Activated CD8-positive, alpha-beta T cell treated with anti-CD3 and anti-CD28 coated beads, Interleukin-2, amount 10 ng/mL, durations not matched to agents 7 days and 5 days (primary cell): ENCODE data around the gene OCRL. TPM values are rescaled to one million over a fixed set of nuclear protein-coding genes. Genes with fewer than 3 reads are reported as not detected.

Experiments used
- ATAC-seq: fragments of 150-1000 bp; cut with Tn5 transposase; one replicate; pipeline ENCODE4 v1.10.0; 2021; ENCODE audit warnings: moderate library complexity
- CTCF ChIA-PET: fragments of 350-600 bp; sonication (Branson Sonifier 250); formaldehyde crosslinking; loops from one replicate; lab custom pipeline; 2021; ENCODE audit warnings: antibody characterized with exemption; lab: Charles Lee
- POLR2A ChIA-PET: fragments of 350-600 bp; sonication (Branson Sonifier 250); formaldehyde crosslinking; loops from one replicate; lab custom pipeline; 2021; ENCODE audit warnings: antibody characterized with exemption; lab: Charles Lee
- DNase-seq: peaks from one replicate; pipeline ENCODE4 v3.0.0-alpha.2; 2020
- H3K27ac Mint-ChIP-seq: one replicate; pipeline ENCODE4 v1.8.0; 2021; ENCODE audit warnings: mild to moderate bottlenecking, mixed read lengths
- H3K27me3 Mint-ChIP-seq: one replicate; pipeline ENCODE4 v1.8.0; 2021; ENCODE audit warnings: low read depth, mixed read lengths
- H3K36me3 Mint-ChIP-seq: one replicate; pipeline ENCODE4 v1.8.0; 2021; ENCODE audit warnings: low read depth, mixed read lengths
- H3K4me1 Mint-ChIP-seq: one replicate; pipeline ENCODE4 v1.8.0; 2021; ENCODE audit warnings: low read depth, mixed read lengths
- H3K4me3 Mint-ChIP-seq: one replicate; pipeline ENCODE4 v1.8.0; 2021; ENCODE audit warnings: mild to moderate bottlenecking, mixed read lengths
- H3K9me3 Mint-ChIP-seq: one replicate; pipeline ENCODE4 v1.8.0; 2022; ENCODE audit warnings: mixed read lengths; ENCODE audit not compliant: insufficient read depth
- total RNA-seq, 2 experiments: library from RNA; stranded (reverse); gene quantifications; one replicate each; pipeline ENCODE4 v1.2.3, GENCODE V29; 2021

Gene OCRL
- total RNA-seq, 2 experiments from 2014 or later: 0.90 to 1.0 TPM

DNA sequence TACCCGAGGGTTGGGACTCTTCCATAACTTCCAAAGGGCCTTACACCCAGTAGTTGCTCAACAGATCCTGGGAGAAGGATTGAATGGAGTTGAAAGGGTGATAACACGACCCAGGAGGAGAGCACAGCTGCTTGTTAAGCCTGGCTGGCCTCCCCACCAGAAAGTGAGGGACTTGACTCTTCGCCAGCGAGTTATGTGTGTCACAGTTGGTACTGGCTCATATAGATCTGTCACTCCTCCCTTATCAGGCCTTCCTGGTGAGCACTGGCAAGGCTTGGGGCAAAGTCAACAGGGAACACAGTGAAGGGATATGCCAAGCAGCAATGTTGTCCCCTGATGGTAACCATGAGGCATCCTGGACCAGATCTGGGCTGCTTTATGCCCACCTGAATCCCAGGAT, 78.9 kb downstream of the OCRL start:
- Mint-ChIP-seq H3K27ac (no peak overlapping the region), H3K4me1 (no peaks in the 10 kb centered on the region), H3K4me3 (no peak overlapping the region), H3K36me3 (no peaks in the 10 kb centered on the region), H3K27me3 (no peaks in the 10 kb centered on the region), H3K9me3 (no peaks in the 10 kb centered on the region)
- ChIA-PET CTCF (no interaction called here), POLR2A (no interaction called here)
- DNase-seq: no peak
- ATAC-seq: no peak

DNA sequence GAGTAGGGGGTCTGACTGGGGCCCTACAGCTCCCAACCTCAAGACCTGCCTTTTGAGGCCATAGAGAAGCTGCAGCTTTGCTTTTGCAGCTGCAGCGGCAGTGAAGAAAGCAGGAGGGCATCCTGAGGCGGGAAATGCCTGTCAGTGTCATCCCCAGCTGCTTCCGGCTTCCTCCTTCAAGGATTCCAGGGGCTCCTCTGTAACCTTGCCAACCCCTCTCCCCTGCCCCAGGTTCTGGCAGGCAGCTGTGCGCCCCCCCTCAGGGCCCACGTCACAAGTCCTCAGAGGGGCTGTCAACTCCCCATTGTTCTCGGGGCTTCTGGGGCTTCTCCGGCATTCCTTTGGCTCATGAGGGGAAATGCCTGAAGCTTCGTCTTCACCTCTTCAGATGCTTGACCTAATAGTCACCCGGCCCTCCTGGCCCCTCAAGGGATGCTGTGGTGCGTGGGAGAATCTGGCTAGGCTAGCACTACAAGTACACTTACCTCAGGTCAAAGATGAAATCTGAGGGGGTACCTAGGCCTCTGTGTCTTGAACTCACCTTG, 82.8 kb downstream of the OCRL start:
- ChIA-PET POLR2A (no interaction called here), CTCF (no interaction called here)
- Mint-ChIP-seq H3K9me3 (no peaks in the 10 kb centered on the region), H3K36me3 (no peaks in the 10 kb centered on the region), H3K27ac (no peak overlapping the region), H3K4me1 (no peaks in the 10 kb centered on the region), H3K27me3 (no peaks in the 10 kb centered on the region), H3K4me3 (no peak overlapping the region)
- DNase-seq (no peak), ATAC-seq (no peak)

DNA sequence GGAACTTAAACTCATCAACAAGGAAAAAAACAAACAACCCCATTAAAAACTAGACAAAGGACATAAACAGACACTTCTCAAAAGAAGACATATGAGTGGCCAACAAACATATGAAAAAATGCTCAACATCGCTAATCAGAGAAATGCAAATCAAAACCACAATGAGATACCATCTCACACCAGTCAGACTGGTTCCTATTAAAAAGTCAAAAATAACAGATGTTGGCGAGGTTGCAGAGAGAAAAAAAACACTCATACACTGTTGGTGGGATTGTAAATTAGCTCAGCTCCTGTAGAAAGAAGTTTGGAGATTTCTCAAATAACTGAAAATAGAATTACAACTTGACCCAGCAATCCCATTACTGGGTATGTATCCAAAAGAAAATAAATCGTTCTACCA, 86.0 kb downstream of the OCRL start:
- DNase-seq: no peak
- Mint-ChIP-seq H3K9me3 (no peaks in the 10 kb centered on the region), H3K27ac (no peak overlapping the region), H3K27me3 (no peaks in the 10 kb centered on the region), H3K36me3 (no peaks in the 10 kb centered on the region), H3K4me1 (no peaks in the 10 kb centered on the region), H3K4me3 (no peak overlapping the region)
- ATAC-seq: no peak
- ChIA-PET POLR2A (no interaction called here), CTCF (no interaction called here)

DNA sequence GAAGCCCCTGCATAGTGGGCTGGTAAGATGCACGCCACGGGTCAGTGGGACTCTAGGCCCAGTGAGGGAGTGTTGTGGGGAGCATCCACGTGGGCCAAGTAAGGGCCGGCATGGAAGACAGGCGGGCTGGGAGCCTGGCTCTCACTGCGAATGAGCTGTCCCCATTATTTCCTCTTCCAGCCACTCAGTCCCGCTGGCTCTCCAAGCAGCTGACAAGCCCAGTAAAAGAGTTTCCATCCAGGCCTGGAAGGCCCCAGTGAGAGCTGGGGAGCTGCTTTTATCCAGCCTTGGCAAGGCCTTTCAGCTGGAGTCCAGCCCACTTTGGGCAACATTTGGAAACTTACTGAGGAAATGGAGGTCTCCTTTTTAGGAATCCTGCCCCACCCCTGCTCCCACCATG, 89.8 kb downstream of the OCRL start:
- CTCF ChIA-PET: no interaction called here
- no peaks in the 10 kb centered on the region for H3K36me3 Mint-ChIP-seq
- no peaks in the 10 kb centered on the region for H3K4me1 Mint-ChIP-seq
- POLR2A ChIA-PET: no interaction called here
- H3K4me3 Mint-ChIP-seq: no peak overlapping the region
- H3K27ac Mint-ChIP-seq: no peak overlapping the region
- H3K9me3 Mint-ChIP-seq: no peaks in the 10 kb centered on the region
- no peaks in the 10 kb centered on the region for H3K27me3 Mint-ChIP-seq
- ATAC-seq (no peak), DNase-seq (no peak)

DNA sequence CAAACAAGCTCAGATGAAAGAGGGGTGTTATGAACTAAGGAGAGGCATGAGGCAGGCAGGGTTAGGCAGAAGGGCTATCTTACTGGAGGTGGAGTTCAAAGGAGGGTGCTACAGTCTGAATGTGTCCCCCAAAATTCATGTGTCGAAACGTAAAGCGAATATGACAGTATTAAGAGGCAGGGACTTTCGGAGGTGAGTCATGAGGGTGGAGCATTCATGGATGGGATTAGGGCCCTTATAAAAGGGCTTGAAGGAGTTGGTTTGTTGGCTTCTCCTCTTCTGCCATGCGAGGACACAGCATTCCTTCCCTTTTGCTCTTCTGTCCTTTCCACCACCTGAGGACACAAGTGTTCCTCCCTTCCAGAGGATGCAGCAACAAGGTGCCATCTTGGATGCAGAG, 91.8 kb downstream of the OCRL start:
- no peaks in the 10 kb centered on the region for H3K27me3 Mint-ChIP-seq
- H3K4me1 Mint-ChIP-seq: no peaks in the 10 kb centered on the region
- no peaks in the 10 kb centered on the region for H3K36me3 Mint-ChIP-seq
- DNase-seq (no peak), ATAC-seq (no peak)
- no peaks in the 10 kb centered on the region for H3K9me3 Mint-ChIP-seq
- ChIA-PET CTCF (no interaction called here), POLR2A (no interaction called here)
- H3K27ac Mint-ChIP-seq: no peak overlapping the region
- no peak overlapping the region for H3K4me3 Mint-ChIP-seq

DNA sequence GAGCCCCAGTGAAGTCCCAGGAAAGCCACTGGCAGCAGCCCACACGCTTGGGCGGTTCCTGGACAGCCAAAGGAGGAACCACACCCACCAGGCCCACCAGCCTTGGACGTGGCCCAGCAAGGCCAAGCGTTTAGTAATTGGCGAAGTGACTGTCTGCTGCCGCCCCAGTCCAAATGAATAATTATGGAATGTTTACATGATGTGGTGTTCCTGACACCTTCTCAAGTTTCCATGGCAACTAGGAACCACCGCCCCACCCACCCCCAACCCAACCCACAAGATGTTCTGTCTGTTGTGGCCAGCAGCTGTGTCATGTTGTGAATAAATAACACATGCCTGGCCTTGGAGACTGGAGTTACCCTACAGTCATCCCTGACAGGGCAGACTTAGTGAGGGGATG, 92.4 kb downstream of the OCRL start:
- Mint-ChIP-seq H3K36me3 (no peaks in the 10 kb centered on the region), H3K27ac (no peak overlapping the region), H3K27me3 (no peaks in the 10 kb centered on the region), H3K4me1 (peaks cover 4% of the 10 kb centered on the region), H3K4me3 (no peak overlapping the region), H3K9me3 (no peaks in the 10 kb centered on the region)
- DNase-seq (no peak), ATAC-seq (no peak)
- CTCF ChIA-PET: no interaction called here
- POLR2A ChIA-PET: no interaction called here

DNA sequence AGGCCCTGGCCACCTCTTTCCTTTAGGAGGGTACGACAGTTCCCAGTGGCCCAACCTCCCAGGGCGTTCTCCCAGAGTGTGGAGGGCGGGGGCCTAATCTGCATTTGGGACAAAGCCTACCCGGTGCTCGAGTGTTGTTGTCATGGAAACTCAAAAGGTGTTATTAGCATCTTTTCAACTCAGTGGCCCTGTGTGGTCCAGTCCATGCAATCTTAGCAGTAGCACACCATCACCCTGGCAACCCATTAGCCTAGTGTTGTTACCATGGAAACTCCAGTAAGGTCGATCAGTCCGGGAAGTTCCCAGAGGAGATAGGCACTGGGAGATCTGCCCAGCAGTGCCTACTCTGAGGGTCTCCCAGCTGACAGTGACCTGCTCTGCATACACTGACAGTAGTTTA, 94.5 kb downstream of the OCRL start:
- Mint-ChIP-seq H3K4me3 (no peak overlapping the region), H3K4me1 (peaks cover 12% of the 10 kb centered on the region), H3K27me3 (no peaks in the 10 kb centered on the region), H3K27ac (no peak overlapping the region), H3K36me3 (no peaks in the 10 kb centered on the region), H3K9me3 (no peaks in the 10 kb centered on the region)
- ChIA-PET CTCF (interaction anchor here (1.0 to 4.3 kb wide), 2 partner anchors 91 to 189 kb away, joined by 3 to 20 read pairs; no protein-coding TSS in a partner anchor), POLR2A (no interaction called here)
- DNase-seq: no peak
- ATAC-seq: no peak

DNA sequence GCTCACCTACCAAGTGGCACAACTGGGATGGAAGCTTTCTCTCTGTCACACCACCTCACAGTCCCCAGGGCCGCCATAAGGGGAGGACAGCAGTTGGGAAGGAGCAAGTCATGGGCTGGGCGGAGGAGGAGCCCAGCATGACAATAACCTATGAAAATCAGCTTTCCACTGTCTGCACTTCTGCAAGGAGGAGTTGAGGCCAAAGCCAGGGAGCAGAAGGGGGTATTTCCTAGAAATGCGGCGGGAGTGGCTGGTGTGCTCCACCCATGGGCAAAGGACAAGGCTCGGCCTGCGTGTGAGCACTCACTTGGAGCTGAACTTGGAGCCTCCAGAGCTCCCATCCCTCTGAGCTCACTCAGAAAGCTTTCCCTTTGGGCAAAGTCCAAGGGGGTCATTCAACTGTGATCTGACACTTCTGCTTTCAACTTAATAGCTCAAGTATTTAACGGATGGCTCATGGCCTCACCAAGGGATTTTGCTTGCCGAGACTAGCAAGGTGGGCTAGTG, 96.2 kb downstream of the OCRL start:
- DNase-seq: no peak
- peaks cover 3% of the 10 kb centered on the region for H3K27me3 Mint-ChIP-seq
- CTCF ChIA-PET: interaction anchor here (0.8 to 4.3 kb wide), 12 partner anchors 19 to 425 kb away, joined by 3 to 32 read pairs (median 8); partner anchors contain the start of gene APLN
- H3K27ac Mint-ChIP-seq: no peak overlapping the region
- POLR2A ChIA-PET: no interaction called here
- no peaks in the 10 kb centered on the region for H3K9me3 Mint-ChIP-seq
- H3K36me3 Mint-ChIP-seq: no peaks in the 10 kb centered on the region
- H3K4me3 Mint-ChIP-seq: no peak overlapping the region
- peaks cover 12% of the 10 kb centered on the region for H3K4me1 Mint-ChIP-seq
- ATAC-seq: no peak

DNA sequence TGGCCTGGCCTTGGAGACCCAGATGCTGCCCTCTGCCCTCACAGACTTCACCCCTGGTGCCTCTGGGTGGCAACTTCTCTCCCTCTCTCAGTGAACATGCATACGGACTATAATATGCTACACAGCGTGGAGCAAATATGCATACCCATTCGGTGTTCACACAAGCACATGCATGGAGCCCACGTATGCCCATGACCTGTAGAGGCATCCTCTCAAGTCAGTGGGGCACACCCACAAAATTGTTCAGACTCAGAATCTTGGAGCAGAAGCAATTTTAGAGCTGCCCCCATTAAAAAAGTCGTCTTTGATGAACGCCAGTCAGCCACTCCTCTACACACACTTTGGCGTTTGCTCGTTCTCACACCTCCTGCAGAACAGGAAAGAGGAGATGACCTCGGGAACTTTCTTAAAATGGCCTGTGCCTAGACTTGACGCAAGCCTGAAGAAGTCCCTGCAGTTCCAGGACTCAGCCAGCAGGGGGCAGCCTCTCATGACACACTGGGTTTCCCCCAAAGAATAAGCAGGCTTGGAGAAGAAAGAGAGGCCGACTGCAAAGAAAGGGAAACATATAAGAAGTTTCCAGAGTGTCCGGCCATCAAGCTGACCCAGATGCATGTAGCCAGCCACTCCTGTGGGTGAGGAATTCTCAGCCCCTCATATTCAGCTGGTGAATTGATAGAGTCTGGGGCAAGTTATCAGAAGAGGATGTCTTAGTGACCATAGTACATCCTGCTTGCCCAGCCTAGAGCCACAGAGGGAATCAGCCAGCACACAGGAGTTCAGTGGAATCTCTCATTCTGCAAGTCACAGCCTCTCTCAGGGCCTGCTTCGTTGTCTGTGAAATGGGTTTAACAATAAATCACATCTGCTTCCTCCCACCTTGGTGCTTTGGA, 97.4 kb downstream of the OCRL start:
- H3K9me3 Mint-ChIP-seq: no peaks in the 10 kb centered on the region
- peaks cover 12% of the 10 kb centered on the region for H3K4me1 Mint-ChIP-seq
- peak; percentile 78 for DNase-seq

DNA sequence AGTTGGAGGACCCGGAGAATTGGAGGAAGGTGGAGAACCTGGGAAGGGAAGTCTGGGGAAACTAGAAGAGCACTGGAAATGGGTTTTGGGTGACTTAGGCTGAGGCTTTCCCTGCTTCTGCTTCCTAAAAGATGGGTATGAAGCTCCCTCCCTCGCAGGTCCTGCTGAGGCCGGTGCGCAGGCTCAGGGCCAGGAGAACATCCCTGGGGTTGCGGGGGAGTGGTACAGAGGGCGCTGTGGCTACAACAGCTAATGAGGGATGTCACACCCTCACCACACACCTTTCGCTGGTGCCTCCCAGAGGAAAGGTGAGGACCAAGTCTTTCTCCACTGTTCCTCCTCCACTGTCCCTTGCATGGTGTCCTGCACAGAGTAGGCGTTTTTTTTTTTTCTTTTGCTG, 98.9 kb downstream of the OCRL start:
- H3K36me3 Mint-ChIP-seq: no peaks in the 10 kb centered on the region
- H3K4me1 Mint-ChIP-seq: peaks cover 12% of the 10 kb centered on the region
- POLR2A ChIA-PET: interaction anchor here (0.6 kb wide), 1 partner anchor 194 kb away, joined by 3 read pairs; no protein-coding TSS in a partner anchor
- H3K27ac Mint-ChIP-seq: no peak overlapping the region
- DNase-seq (no peak), ATAC-seq (no peak)
- H3K9me3 Mint-ChIP-seq: no peaks in the 10 kb centered on the region
- H3K4me3 Mint-ChIP-seq: no peak overlapping the region
- peaks cover 5% of the 10 kb centered on the region for H3K27me3 Mint-ChIP-seq
- CTCF ChIA-PET: interaction anchor here (0.7 to 4.3 kb wide), 6 partner anchors 87 to 422 kb away, joined by 3 to 32 read pairs (median 10); no protein-coding TSS in a partner anchor

More for the DNA sequence above, 97.4 kb downstream of the OCRL start:
- POLR2A ChIA-PET: no interaction called here
- Mint-ChIP-seq H3K27me3 (peaks cover 3% of the 10 kb centered on the region), H3K4me3 (no peak overlapping the region), H3K36me3 (no peaks in the 10 kb centered on the region), H3K27ac (no peak overlapping the region)
- ATAC-seq: peak; percentile 86
- CTCF ChIA-PET: interaction anchor here (0.6 to 4.3 kb wide), 14 partner anchors 10 to 423 kb away, joined by 3 to 32 read pairs (median 6); partner anchors contain the start of gene APLN

DNA sequence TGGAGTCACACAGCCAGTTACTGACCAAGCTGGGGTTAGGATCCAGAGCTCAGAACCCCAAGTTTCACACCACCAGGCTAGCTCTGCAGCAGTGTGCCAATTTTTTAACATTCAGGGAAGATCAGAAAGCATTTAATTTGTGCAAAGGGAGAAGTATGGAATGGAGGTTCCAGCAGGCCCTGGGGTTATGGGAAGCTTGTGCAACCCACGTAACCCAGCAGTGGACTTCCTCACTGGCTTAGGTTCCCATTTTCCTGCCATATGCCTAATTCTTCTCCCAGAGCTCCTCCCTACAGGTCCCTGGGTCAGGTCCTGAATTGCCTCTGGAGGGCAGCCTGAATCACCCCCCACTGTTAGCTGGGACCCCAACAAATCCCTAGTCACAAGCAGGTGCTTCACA, 100.7 kb downstream of the OCRL start:
- POLR2A ChIA-PET: interaction anchor here (1.0 kb wide), 1 partner anchor 141 kb away, joined by 3 read pairs; no protein-coding TSS in a partner anchor
- no peak overlapping the region for H3K27ac Mint-ChIP-seq
- peaks cover 6% of the 10 kb centered on the region for H3K27me3 Mint-ChIP-seq
- H3K9me3 Mint-ChIP-seq: no peaks in the 10 kb centered on the region
- H3K4me1 Mint-ChIP-seq: peaks cover 12% of the 10 kb centered on the region
- DNase-seq: no peak
- H3K4me3 Mint-ChIP-seq: no peak overlapping the region
- no peak for ATAC-seq
- no peaks in the 10 kb centered on the region for H3K36me3 Mint-ChIP-seq
- CTCF ChIA-PET: interaction anchor here (0.8 to 1.7 kb wide), 4 partner anchors 85 to 118 kb away, joined by 3 to 7 read pairs (median 6); no protein-coding TSS in a partner anchor

DNA sequence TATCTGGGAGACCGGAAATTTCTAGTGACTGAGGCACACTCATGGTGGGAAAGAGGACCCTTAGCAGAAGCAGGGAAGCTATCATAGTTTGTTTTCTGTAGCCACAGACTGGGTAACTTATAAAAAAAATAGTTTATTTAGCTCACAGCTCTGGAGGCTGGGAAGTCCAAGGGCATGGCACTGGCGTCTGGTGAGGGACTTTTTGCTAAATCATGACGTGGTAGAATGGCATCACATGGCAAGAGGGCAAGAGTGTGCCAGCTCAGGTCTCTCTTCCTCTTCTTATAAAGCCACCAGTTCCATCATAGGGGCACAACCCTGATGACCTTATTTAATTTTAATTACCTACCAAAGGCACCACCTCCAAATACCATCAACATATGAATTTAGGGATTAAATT, 101.4 kb downstream of the OCRL start:
- no peaks in the 10 kb centered on the region for H3K36me3 Mint-ChIP-seq

More for the DNA sequence above, 101.4 kb downstream of the OCRL start:
- ChIA-PET POLR2A (no interaction called here), CTCF (interaction anchor here (1.3 kb wide), 1 partner anchor 85 kb away, joined by 7 read pairs; no protein-coding TSS in a partner anchor)
- H3K4me3 Mint-ChIP-seq: no peak overlapping the region
- no peak for DNase-seq
- no peak for ATAC-seq
- H3K4me1 Mint-ChIP-seq: peaks cover 12% of the 10 kb centered on the region
- H3K27ac Mint-ChIP-seq: no peak overlapping the region
- no peaks in the 10 kb centered on the region for H3K9me3 Mint-ChIP-seq
- H3K27me3 Mint-ChIP-seq: peaks cover 6% of the 10 kb centered on the region
